HepG2 (cell line): ENCODE results near the gene C6orf62. TPM values are rescaled to one million over a fixed set of nuclear protein-coding genes. Genes with fewer than 3 reads are reported as not detected.

Source experiments
- ATAC-seq: fragments of 200-7000 bp; cut with Tn5 transposase; 3 replicates; pipeline ENCODE4 v1.9.1; 2020; ENCODE audit warnings: mild to moderate bottlenecking, moderate library complexity
- BruUV-seq: library from RNA; stranded (reverse); fragments of 400-500 nt; replicated peaks from 2 replicates; lab custom pipeline; 2021; lab: Mats Ljungman, UMichigan
- CTCF ChIA-PET: fragments of 300-600 bp; formaldehyde crosslinking; extraction: SDS; loops from one replicate; lab custom pipeline; 2021; ENCODE audit warnings: low total read pairs, inconsistent platforms, low intra/inter-chr PET ratio; lab: Yijun Ruan, JAX
- POLR2A ChIA-PET: fragments of 350-600 bp; sonication (Branson Sonifier 250); formaldehyde crosslinking; loops from one replicate; lab custom pipeline; 2020; ENCODE audit warnings: antibody characterized with exemption, inconsistent platforms; lab: Yijun Ruan, JAX
- DNase-seq: peaks from one replicate; pipeline ENCODE4 v3.0.0-alpha.2; 2015; ENCODE audit warnings: low spot score
- FAIRE-seq: peaks from 3 replicates; lab custom pipeline; 2011; peaks lifted over from hg19 to GRCh38; lab: Jason Lieb, UNC
- H2AFZ ChIP-seq: one replicate; pipeline ENCODE4 v1.6.1; 2011; ENCODE audit warnings: low read length, inconsistent platforms
- H3K27ac ChIP-seq: fragments of 300-600 bp; 3 replicates; pipeline ENCODE4 v1.8.0; 2011; ENCODE audit warnings: mixed run types, mild to moderate bottlenecking, mixed read lengths, low read length, inconsistent platforms; ENCODE audit not compliant: insufficient read depth; ENCODE audit errors: extremely low read length
- H3K27me3 ChIP-seq, 2 experiments: fragments of 200-600 bp in 1 of 2; 2 replicates in 1 of 2; 3 replicates in 1 of 2; pipeline versions ENCODE4 v1.6.0 to v1.8.0; 2011; ENCODE audit warnings: low read length in 2 of 2, mild to moderate bottlenecking in 2 of 2, moderate library complexity in 2 of 2, inconsistent platforms in 1 of 2; ENCODE audit not compliant: insufficient read depth in 2 of 2, control insufficient read depth in 1 of 2
- H3K36me3 ChIP-seq, 2 experiments: fragments of 200-600 bp in 1 of 2; replicated peaks in 1 of 2; 2 replicates in 1 of 2; 3 replicates in 1 of 2; pipeline versions ENCODE4 v1.5.1 to v1.8.0; 2011; ENCODE audit warnings: low read length in 2 of 2, inconsistent platforms in 1 of 2; ENCODE audit not compliant: insufficient read depth in 2 of 2, control insufficient read depth in 1 of 2
- H3K4me1 ChIP-seq: 2 replicates; pipeline ENCODE4 v1.5.1; 2012; ENCODE audit warnings: low read length, inconsistent platforms; ENCODE audit not compliant: insufficient read depth
- H3K4me2 ChIP-seq: 2 replicates; pipeline ENCODE4 v1.6.0; 2011; ENCODE audit warnings: low read depth, low read length, inconsistent platforms
- H3K4me3 ChIP-seq, 3 experiments: fragments of 200-600 bp in 1 of 3; sonication (generic), shearing (Covaris generic) in 1 of 3; replicated peaks in 1 of 3; 2 replicates each; pipeline ENCODE4 v1.5.1; 2011 to 2016; ENCODE audit warnings: low read length in 3 of 3, inconsistent platforms in 2 of 3, low read depth in 2 of 3, mild to moderate bottlenecking in 2 of 3, control low read depth in 1 of 3, mixed read lengths in 1 of 3; ENCODE audit not compliant: insufficient read depth in 1 of 3
- H3K79me2 ChIP-seq: one replicate; pipeline ENCODE4 v1.6.1; 2011; ENCODE audit warnings: low read length, inconsistent platforms; ENCODE audit not compliant: insufficient read depth
- H3K9ac ChIP-seq: 2 replicates; pipeline ENCODE4 v1.6.0; 2011; ENCODE audit warnings: mild to moderate bottlenecking, low read depth, low read length, inconsistent platforms; ENCODE audit not compliant: insufficient read depth
- H3K9me3 ChIP-seq: 2 replicates; pipeline ENCODE4 v1.5.1; 2012; ENCODE audit warnings: mild to moderate bottlenecking, low read length
- H4K20me1 ChIP-seq: 2 replicates; pipeline ENCODE4 v1.6.0; 2011; ENCODE audit warnings: inconsistent platforms, mild to moderate bottlenecking, low read length, moderate library complexity; ENCODE audit not compliant: insufficient read depth
- EEA1 ChIP-seq: sonication (generic); formaldehyde crosslinking; IDR thresholded peaks from 2 replicates; pipeline ENCODE4 v1.5.1; 2020; ENCODE audit warnings: mild to moderate bottlenecking, missing genetic modification reagents, borderline replicate concordance
- FIP1L1 ChIP-seq: fragments of 200-400 bp; formaldehyde crosslinking; IDR thresholded peaks from 2 replicates; pipeline ENCODE4 v1.6.1; 2018; ENCODE audit warnings: low read depth, mild to moderate bottlenecking, low read length, moderate library complexity, borderline replicate concordance; ENCODE audit not compliant: insufficient read depth
- HNRNPK ChIP-seq: fragments of 200-400 bp; formaldehyde crosslinking; IDR thresholded peaks from 2 replicates; pipeline ENCODE4 v1.6.1; 2018; ENCODE audit warnings: low read length, low read depth, moderate library complexity, mild to moderate bottlenecking; ENCODE audit not compliant: poor library complexity, severe bottlenecking
- MBNL3 ChIP-seq: fragments of 250-450 bp; sonication (Bioruptor Pico); conservative IDR thresholded peaks from 2 replicates; pipeline ENCODE4 v1.8.0; 2022; ENCODE audit warnings: mild to moderate bottlenecking, inconsistent platforms
- NFATC3 ChIP-seq: sonication (generic); formaldehyde crosslinking; IDR thresholded peaks from 2 replicates; pipeline ENCODE4 v1.5.1; 2020; ENCODE audit warnings: mild to moderate bottlenecking, missing genetic modification reagents
- RFXAP ChIP-seq: sonication (generic); formaldehyde crosslinking; IDR thresholded peaks from 2 replicates; pipeline ENCODE4 v1.4.0; 2020; ENCODE audit warnings: missing genetic modification reagents, borderline replicate concordance
- ZBTB21 ChIP-seq: sonication (generic); formaldehyde crosslinking; IDR thresholded peaks from 2 replicates; pipeline ENCODE4 v1.4.0; 2020; ENCODE audit warnings: missing genetic modification reagents
- ZNF121 ChIP-seq: sonication (generic); formaldehyde crosslinking; IDR thresholded peaks from 2 replicates; pipeline ENCODE4 v1.5.0; 2020; ENCODE audit warnings: mild to moderate bottlenecking, missing genetic modification reagents
- ZNF143 ChIP-seq: sonication (generic); formaldehyde crosslinking; IDR thresholded peaks from 2 replicates; pipeline ENCODE4 v1.4.0; 2020; ENCODE audit warnings: missing genetic modification reagents
- ZNF660 ChIP-seq: sonication (generic); formaldehyde crosslinking; IDR thresholded peaks from 2 replicates; pipeline ENCODE4 v1.5.1; 2020; ENCODE audit warnings: mild to moderate bottlenecking, low read depth, missing genetic modification reagents, borderline replicate concordance
- ZNF737 ChIP-seq: sonication (generic); formaldehyde crosslinking; IDR thresholded peaks from 2 replicates; pipeline ENCODE4 v1.5.0; 2020; ENCODE audit warnings: missing genetic modification reagents, mild to moderate bottlenecking, borderline replicate concordance
- WGBS: methylation state at CpG from one replicate; pipeline ENCODE4 v1.1.6; 2017; ENCODE audit warnings: low lambda C conversion rate; 5-methylcytosine and 5-hydroxymethylcytosine counted together
- in situ Hi-C: cut with HindIII; loops from 2 replicates; pipeline ENCODE4 v1.10.0; 2017; ENCODE audit warnings: low pct_unique_long_range_greater_than_20kb; ENCODE audit not compliant: extremely low pct_ligation_motif_present
- intact Hi-C: fragments of 100-400 bp; cut with micrococcal nuclease; formaldehyde crosslinking; loops from one replicate; pipeline ENCODE4 v1.10.0; 2022; ENCODE audit not compliant: unreplicated experiment
- polyA plus RNA-seq, 8 experiments: library from polyadenylated mRNA; depleted of rRNA in 3 of 8; stranded (reverse) in 7 of 8; unstranded in 1 of 8; fragments of >200 nt; fragmentation: Illumina TruSeq in 4 of 8; extraction: Trizol in 4 of 8; gene quantifications; 2 replicates each; pipeline versions ENCODE4 v1.2.1 to v1.2.3, GENCODE V29; 2011 to 2016; ENCODE audit warnings: low read depth in 4 of 8, missing spikeins in 1 of 8, mixed read lengths in 1 of 8; ENCODE audit not compliant: insufficient read depth in 1 of 8
- total RNA-seq, 5 experiments: library from RNA; depleted of rRNA; stranded (reverse); fragments of >200 nt; fragmentation: Illumina TruSeq; extraction: Trizol; gene quantifications; 2 replicates each; pipeline ENCODE4 v1.2.3, GENCODE V29; 2016; ENCODE audit warnings: low read depth in 1 of 5
- TF ChIP-seq, protein P1 (sequence below): sonication (generic); formaldehyde crosslinking; IDR thresholded peaks from 2 replicates; pipeline ENCODE4 v1.8.1; 2023; ENCODE audit warnings: mild to moderate bottlenecking, inconsistent platforms, moderate library complexity, missing genetic modification reagents, borderline replicate concordance
- TF ChIP-seq, protein P2 (sequence below): IDR thresholded peaks from 2 replicates; pipeline ENCODE4 v1.6.1; 2016; ENCODE audit warnings: missing genetic modification reagents, missing compliant biosample characterization

C6orf62 gene
- total and polyA plus RNA-seq, 2 of the 13 experiments (the other 11 are each of a cell fraction or from before 2014, with no cell fraction given) = 54.8 to 90.4 TPM

DNA sequence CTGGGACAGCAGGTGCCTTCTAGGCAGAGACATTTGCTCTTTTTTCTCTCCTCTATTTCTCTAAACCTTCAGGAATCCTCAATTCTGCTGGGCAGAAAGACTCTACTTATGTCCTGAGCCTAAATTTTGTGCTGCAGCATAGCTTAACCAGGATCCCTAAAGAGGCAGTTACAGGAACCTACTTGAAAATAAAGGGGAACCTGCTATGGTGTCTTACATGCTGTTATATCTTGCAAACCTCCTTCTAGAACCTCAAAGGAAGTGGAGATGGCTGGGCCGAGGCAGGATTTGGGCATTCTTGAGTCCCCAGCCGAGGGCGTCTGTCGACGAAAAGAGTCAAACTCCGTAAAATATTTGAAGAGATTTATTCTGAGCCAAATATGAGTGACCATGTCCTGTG is 38.7 kb upstream of the C6orf62 start:
- in situ Hi-C loops = no loop called here
- ChIA-PET CTCF (no interaction called here), POLR2A (no interaction called here)
- no peaks in the 10 kb centered on the region for H3K27me3 ChIP-seq
- no peaks in the 10 kb centered on the region for H3K79me2 ChIP-seq
- no peak overlapping the region for H3K27ac ChIP-seq
- 87% methylated on average over 6 of the region's 6 CpGs for WGBS
- H3K9me3 ChIP-seq = no peaks in the 10 kb centered on the region
- no peak overlapping the region for H3K9ac ChIP-seq
- H4K20me1 ChIP-seq = no peaks in the 10 kb centered on the region
- no peak for ATAC-seq
- FAIRE-seq = no peak
- peaks cover 21% of the 10 kb centered on the region for H3K4me1 ChIP-seq
- BruUV-seq = no TSS peak
- H3K4me2 ChIP-seq = no peak overlapping the region
- no peaks in the 10 kb centered on the region for H3K36me3 ChIP-seq
- DNase-seq = no peak
- H3K4me3 ChIP-seq = no peak overlapping the region
- intact Hi-C loops = no loop called here
- H2AFZ ChIP-seq = no peak overlapping the region
- TF ChIP-seq RFXAP (CRISPR knock-in tag) (no peak), NFATC3 (CRISPR knock-in tag) (no peak), HNRNPK (no peak), MBNL3 (no peak), FIP1L1 (no peak), ZNF121 (no peak), ZNF143 (no peak), EEA1 (no peak), ZBTB21 (CRISPR knock-in tag) (no peak), ZNF660 (CRISPR knock-in tag) (no peak), ZNF737 (CRISPR knock-in tag) (no peak)
- TF ChIP-seq, protein P1, sequence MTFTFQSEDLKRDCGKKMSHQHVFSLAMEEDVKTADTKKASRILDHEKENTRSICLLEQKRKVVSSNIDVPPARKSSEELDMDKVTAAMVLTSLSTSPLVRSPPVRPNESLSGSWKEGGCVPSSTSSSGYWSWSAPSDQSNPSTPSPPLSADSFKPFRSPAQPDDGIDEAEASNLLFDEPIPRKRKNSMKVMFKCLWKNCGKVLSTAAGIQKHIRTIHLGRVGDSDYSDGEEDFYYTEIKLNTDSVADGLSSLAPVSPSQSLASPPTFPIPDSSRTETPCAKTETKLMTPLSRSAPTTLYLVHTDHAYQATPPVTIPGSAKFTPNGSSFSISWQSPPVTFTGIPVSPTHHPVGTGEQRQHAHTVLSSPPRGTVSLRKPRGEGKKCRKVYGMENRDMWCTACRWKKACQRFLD = no peak
- TF ChIP-seq, protein P2, sequence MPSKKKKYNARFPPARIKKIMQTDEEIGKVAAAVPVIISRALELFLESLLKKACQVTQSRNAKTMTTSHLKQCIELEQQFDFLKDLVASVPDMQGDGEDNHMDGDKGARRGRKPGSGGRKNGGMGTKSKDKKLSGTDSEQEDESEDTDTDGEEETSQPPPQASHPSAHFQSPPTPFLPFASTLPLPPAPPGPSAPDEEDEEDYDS (CRISPR knock-in tag) = no peak
